ENCODE results near the gene ADAMTS13. TPM values are rescaled to one million over a fixed set of nuclear protein-coding genes. Genes with fewer than 3 reads are reported as not detected.

ADAMTS13 gene
- total RNA-seq, 6 experiments from 2014 or later, result 8.1 to 27.7 (median 11.3) TPM

- intact Hi-C loops (cut with DNase I), result loop anchor here in 1 of 2 donors (10.0 kb wide), 1 partner anchor 213 kb away; no protein-coding TSS in a partner anchor
- Histone ChIP-seq H3K36me3 (no peaks in the 10 kb centered on the region), H3K4me3 (no peak overlapping the region), H3K4me1 (peaks cover 0 to 22% (median 6%) of the 10 kb centered on the region in 4 donors), H3K27me3 (no peaks in the 10 kb centered on the region), H3K9me3 (peaks cover 0 to 8% (median 0%) of the 10 kb centered on the region in 4 donors), H3K27ac (no peak overlapping the region)
- ATAC-seq (no peak), DNase-seq (no peak)
- TF ChIP-seq CTCF (IDR thresholded peaks at IDR 0.05) (no peak), POLR2A (IDR thresholded peaks at IDR 0.05) (no peak)
- WGBS (ENCODE audit: insufficient coverage, low coverage, low lambda C conversion rate, missing lambda C conversion rate), result 75% methylated on average over 1 of the region's 1 CpG
Measured at GRCh38 chr9:133502112-133502511, 79.9 kb downstream of the ADAMTS13 start.

- H3K36me3 ChIP-seq, result no peaks in the 10 kb centered on the region
- H3K4me3 ChIP-seq, result no peak overlapping the region
- no peak for ATAC-seq
- H3K4me1 ChIP-seq, result peaks cover 0 to 35% (median 14%) of the 10 kb centered on the region in 4 donors
- TF ChIP-seq POLR2A (IDR thresholded peaks at IDR 0.05) (no peak), CTCF (IDR thresholded peaks at IDR 0.05) (no peak)
- H3K27ac ChIP-seq, result no peak overlapping the region
- 69% methylated on average over 2 of the region's 13 CpGs for WGBS (ENCODE audit: insufficient coverage, low coverage, low lambda C conversion rate, missing lambda C conversion rate)
- H3K9me3 ChIP-seq, result peaks cover 0 to 8% (median 0%) of the 10 kb centered on the region in 4 donors
- DNase-seq, result peak in 1 of 3 donors; percentile 8
- no peaks in the 10 kb centered on the region for H3K27me3 ChIP-seq
- intact Hi-C loops (cut with DNase I), result loop anchor here in 1 of 2 donors (10.0 kb wide), 1 partner anchor 209 kb away; no protein-coding TSS in a partner anchor
Measured at GRCh38 chr9:133505186-133505830, 83.1 kb downstream of the ADAMTS13 start.

GRCh38 chr9:133505901-133506652 is 83.9 kb downstream of the ADAMTS13 start:
- H3K27me3 ChIP-seq, result no peaks in the 10 kb centered on the region
- TF ChIP-seq CTCF (IDR thresholded peaks at IDR 0.05) (no peak), POLR2A (IDR thresholded peaks at IDR 0.05) (no peak)
- H3K4me3 ChIP-seq, result no peak overlapping the region
- H3K4me1 ChIP-seq, result peaks cover 0 to 35% (median 14%) of the 10 kb centered on the region in 4 donors
- H3K36me3 ChIP-seq, result no peaks in the 10 kb centered on the region
- H3K9me3 ChIP-seq, result peaks cover 0 to 8% (median 0%) of the 10 kb centered on the region in 4 donors
- WGBS (ENCODE audit: insufficient coverage, low coverage, low lambda C conversion rate, missing lambda C conversion rate), result 8% methylated on average over 5 of the region's 23 CpGs
- H3K27ac ChIP-seq, result peak overlapping the region in 1 of 3 donors; percentile 42
- intact Hi-C loops (cut with DNase I), result loop anchor here in 1 of 2 donors (10.0 kb wide), 1 partner anchor 209 kb away; no protein-coding TSS in a partner anchor
- no peak for ATAC-seq
- peak in 1 of 3 donors; percentile 21 for DNase-seq

GRCh38 chr9:133506653-133507038 is 84.5 kb downstream of the ADAMTS13 start:
- DNase-seq (peak; percentile 78 to 85 (median 85)), ATAC-seq (peak; percentile 63 to 73 (median 72))
- intact Hi-C loops (cut with DNase I), result loop anchor here in 1 of 2 donors (10.0 kb wide), 1 partner anchor 208 kb away; no protein-coding TSS in a partner anchor
- Histone ChIP-seq H3K4me1 (peaks cover 0 to 35% (median 14%) of the 10 kb centered on the region in 4 donors), H3K9me3 (peaks cover 0 to 8% (median 0%) of the 10 kb centered on the region in 4 donors), H3K36me3 (no peaks in the 10 kb centered on the region), H3K4me3 (no peak overlapping the region), H3K27ac (peak overlapping the region in 1 of 3 donors; percentile 59), H3K27me3 (no peaks in the 10 kb centered on the region)
- TF ChIP-seq POLR2A (IDR thresholded peaks at IDR 0.05) (peak; percentile 74), CTCF (IDR thresholded peaks at IDR 0.05) (peak; percentile 10 to 23 (median 16))
- 24% methylated on average over 5 of the region's 18 CpGs for WGBS (ENCODE audit: insufficient coverage, low coverage, low lambda C conversion rate, missing lambda C conversion rate)
